HFFc6 (cell line): ENCODE measurements around the gene AKR1E2. TPM values are rescaled to one million over a fixed set of nuclear protein-coding genes. Genes with fewer than 3 reads are reported as not detected.

Experiments
- DNase-seq: peaks from one replicate; pipeline ENCODE4 v3.0.0-alpha.2; 2018
- H3K27ac Mint-ChIP-seq: 2 replicates; pipeline ENCODE4 v1.8.0; 2020; ENCODE audit warnings: mild to moderate bottlenecking, mixed read lengths
- H3K27me3 Mint-ChIP-seq: 2 replicates; pipeline ENCODE4 v1.8.0; 2021; ENCODE audit warnings: mild to moderate bottlenecking, moderate library complexity, mixed read lengths; ENCODE audit not compliant: insufficient read depth
- H3K36me3 Mint-ChIP-seq: 2 replicates; pipeline ENCODE4 v1.8.0; 2021; ENCODE audit warnings: low read depth, mixed read lengths
- H3K4me1 Mint-ChIP-seq: 2 replicates; pipeline ENCODE4 v1.8.0; 2020; ENCODE audit warnings: low read depth, mixed read lengths
- H3K4me3 Mint-ChIP-seq: 2 replicates; pipeline ENCODE4 v1.8.0; 2020; ENCODE audit warnings: mild to moderate bottlenecking, moderate library complexity, mixed read lengths
- H3K9me3 Mint-ChIP-seq: 2 replicates; pipeline ENCODE4 v1.8.0; 2020; ENCODE audit warnings: mild to moderate bottlenecking, mixed read lengths
- long read RNA-seq: library from polyadenylated mRNA; unstranded; transcript quantifications from one replicate; pipeline ENCODE4 v2.0.0, GENCODE V29; 2019
- total RNA-seq, 6 experiments: library from RNA; stranded (reverse); fragmentation: NEBNext Ultra II Directional; extraction: Animal tissue kit (Norgen Biotek cat#: 25700); gene quantifications; 2 replicates in 1 of 6; 3 replicates in 5 of 6; pipeline ENCODE4 v1.2.3, GENCODE V29; 2021
- TF ChIP-seq, protein P1 (sequence below): fragments of 200-600 bp; sonication (generic); IDR thresholded peaks from 2 replicates; pipeline ENCODE4 v1.5.0; 2021; ENCODE audit warnings: antibody characterized with exemption, mild to moderate bottlenecking

AKR1E2 gene
- total RNA-seq, result 1 to 10 TPM in 3 of 6 experiments, under 1 TPM in 2, not detected in 1; 0.59 to 1.5 (median 1.1) TPM
- long read RNA-seq, result 0 reads

DNA sequence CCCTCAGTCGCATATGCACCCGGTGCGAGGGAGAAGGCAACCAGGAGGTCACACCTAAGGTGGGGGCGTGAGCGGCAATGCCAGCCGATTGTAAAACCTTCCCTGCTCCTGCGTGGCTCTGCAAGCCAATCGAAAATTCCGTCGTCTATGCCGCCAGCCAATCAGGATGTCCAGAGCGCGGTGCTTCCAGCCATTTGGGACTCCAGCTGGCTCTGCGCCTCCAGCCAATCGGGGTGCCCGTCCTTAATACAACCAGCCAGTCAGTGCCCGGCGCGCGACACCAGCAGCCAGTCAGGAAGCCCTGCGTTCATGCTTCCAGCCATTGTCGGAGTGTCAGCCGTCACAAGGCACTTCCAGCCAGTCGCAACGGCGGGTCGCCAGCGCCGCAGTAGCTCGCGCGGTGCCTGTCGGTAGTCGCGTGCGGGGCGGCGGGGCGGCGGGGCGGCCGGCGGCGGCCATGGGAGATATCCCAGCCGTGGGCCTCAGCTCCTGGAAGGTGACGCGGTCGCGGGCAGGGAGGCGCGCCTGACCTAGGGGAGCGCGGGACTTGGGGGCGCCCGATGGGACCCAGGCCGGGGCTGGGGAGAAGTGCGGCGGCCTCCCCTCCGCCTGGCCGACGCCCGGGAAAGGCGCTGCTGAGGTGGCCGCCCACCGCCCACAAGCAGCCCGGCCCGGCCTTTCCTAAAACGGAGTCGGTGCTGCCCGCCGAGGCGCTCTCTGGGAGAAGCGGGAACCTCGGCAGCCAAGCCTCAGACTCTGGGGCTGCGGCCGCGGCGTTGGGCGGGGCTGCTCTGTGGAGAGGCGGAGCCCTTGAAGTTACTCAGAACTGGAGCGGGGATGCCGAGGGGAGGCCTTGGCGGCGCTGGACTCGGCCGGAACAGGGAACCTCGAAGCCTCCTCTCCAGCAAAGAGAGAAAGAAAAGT, at the start of gene AKR1E2:
Gene AKR1E2, plus strand, starts transcription at position 340 of the 924 bp plus-strand sequence. Its CDS starts 118 bp downstream, at position 458.
- peak within 1 kb of the TSS; percentile 84 for H3K4me3 Mint-ChIP-seq
- TF ChIP-seq, protein P1, sequence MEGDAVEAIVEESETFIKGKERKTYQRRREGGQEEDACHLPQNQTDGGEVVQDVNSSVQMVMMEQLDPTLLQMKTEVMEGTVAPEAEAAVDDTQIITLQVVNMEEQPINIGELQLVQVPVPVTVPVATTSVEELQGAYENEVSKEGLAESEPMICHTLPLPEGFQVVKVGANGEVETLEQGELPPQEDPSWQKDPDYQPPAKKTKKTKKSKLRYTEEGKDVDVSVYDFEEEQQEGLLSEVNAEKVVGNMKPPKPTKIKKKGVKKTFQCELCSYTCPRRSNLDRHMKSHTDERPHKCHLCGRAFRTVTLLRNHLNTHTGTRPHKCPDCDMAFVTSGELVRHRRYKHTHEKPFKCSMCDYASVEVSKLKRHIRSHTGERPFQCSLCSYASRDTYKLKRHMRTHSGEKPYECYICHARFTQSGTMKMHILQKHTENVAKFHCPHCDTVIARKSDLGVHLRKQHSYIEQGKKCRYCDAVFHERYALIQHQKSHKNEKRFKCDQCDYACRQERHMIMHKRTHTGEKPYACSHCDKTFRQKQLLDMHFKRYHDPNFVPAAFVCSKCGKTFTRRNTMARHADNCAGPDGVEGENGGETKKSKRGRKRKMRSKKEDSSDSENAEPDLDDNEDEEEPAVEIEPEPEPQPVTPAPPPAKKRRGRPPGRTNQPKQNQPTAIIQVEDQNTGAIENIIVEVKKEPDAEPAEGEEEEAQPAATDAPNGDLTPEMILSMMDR, result no peak
- peak; percentile 33 for DNase-seq
- peak within 1 kb of the TSS; percentile 79; the same call in 1 of the 2 replicates for H3K27ac Mint-ChIP-seq
- H3K27me3 Mint-ChIP-seq, result no peaks in the 10 kb centered on the region; the same call in 1 of the 2 replicates
- peaks cover 5% of the 10 kb centered on the region; the same call in 1 of the 2 replicates for H3K36me3 Mint-ChIP-seq
- peaks cover 5% of the 10 kb centered on the region; the same call in 1 of the 2 replicates for H3K9me3 Mint-ChIP-seq
- H3K4me1 Mint-ChIP-seq, result peaks cover 26% of the 10 kb centered on the region

GRCh38 chr10:4776234-4776638, 49.8 kb upstream of the AKR1E2 start:
- no peaks in the 10 kb centered on the region for H3K27me3 Mint-ChIP-seq
- DNase-seq, result no peak
- TF ChIP-seq, protein P1, result no peak
- H3K4me3 Mint-ChIP-seq, result peak overlapping the region; percentile 2; the same call in 1 of the 2 replicates
- peaks cover 13% of the 10 kb centered on the region; the same call in 1 of the 2 replicates for H3K36me3 Mint-ChIP-seq
- H3K4me1 Mint-ChIP-seq, result peaks cover 92% of the 10 kb centered on the region
- H3K9me3 Mint-ChIP-seq, result no peaks in the 10 kb centered on the region
- H3K27ac Mint-ChIP-seq, result peak overlapping the region; percentile 67

DNA sequence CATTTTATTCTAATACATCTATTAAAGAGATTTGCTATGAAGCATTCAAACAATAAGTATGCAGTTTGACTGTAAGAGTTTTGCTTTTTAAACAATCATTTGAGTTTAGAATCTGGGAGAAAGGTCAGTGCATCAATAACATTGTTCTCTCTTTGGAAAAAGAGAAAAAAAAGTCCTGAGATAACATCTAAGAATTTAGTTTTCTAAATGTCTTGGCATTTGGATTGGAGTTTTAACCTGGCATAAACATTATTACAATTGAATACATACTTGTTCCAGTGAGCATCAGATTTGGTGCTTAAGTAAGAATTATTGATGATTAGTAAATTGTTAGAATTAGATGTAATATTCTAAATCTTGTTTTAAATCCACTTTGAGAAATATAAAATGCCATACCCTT, 47.2 kb upstream of the AKR1E2 start:
- peaks cover 7% of the 10 kb centered on the region; the same call in 1 of the 2 replicates for H3K36me3 Mint-ChIP-seq
- TF ChIP-seq, protein P1, result no peak
- H3K4me3 Mint-ChIP-seq, result no peak overlapping the region
- peaks cover 73% of the 10 kb centered on the region for H3K4me1 Mint-ChIP-seq
- no peak for DNase-seq
- no peaks in the 10 kb centered on the region for H3K27me3 Mint-ChIP-seq
- no peaks in the 10 kb centered on the region for H3K9me3 Mint-ChIP-seq
- peak overlapping the region; percentile 34 for H3K27ac Mint-ChIP-seq

DNA sequence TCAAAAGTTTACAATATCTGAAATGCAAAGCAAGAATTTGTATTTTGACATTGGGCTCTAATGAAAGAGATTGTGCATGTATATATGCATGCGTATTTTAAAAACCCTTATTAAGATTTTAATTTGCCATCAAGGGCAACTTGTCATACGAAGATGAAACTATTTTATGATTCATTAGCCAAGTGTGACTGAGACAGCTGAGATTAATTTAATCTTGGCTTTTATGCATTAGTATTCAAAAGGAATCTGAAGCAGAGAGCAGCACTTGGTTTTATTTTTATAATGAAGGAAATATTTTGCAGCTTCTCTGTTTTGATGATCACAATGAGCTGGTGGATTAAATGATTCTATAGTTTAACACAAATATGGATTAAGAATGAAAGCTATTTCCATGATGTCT, 45.9 kb upstream of the AKR1E2 start:
- H3K4me3 Mint-ChIP-seq, result no peak overlapping the region
- peak overlapping the region; percentile 1; the same call in 1 of the 2 replicates for H3K27ac Mint-ChIP-seq
- H3K36me3 Mint-ChIP-seq, result peaks cover under 1% of the 10 kb centered on the region
- peaks cover 67% of the 10 kb centered on the region for H3K4me1 Mint-ChIP-seq
- no peaks in the 10 kb centered on the region for H3K27me3 Mint-ChIP-seq
- TF ChIP-seq, protein P1, result no peak
- H3K9me3 Mint-ChIP-seq, result no peaks in the 10 kb centered on the region
- no peak for DNase-seq

DNA sequence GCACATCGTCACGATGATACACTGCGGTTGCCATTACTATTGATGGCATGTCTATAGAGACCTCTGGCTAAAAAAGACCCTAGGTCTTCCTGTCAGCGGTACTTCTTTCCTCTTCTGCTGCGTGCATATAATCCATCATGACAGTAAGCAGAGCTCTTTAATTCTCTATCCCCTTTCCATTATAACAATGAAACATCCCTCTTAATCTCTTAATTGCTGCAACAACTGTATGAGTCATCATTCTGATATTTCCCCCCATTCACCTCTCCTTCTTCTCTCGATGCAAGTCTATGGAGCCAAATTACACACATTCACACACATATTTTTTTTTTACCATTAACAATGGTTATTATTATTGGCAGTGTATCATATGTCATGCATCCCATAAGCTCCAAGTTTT, 45.2 kb upstream of the AKR1E2 start:
- Mint-ChIP-seq H3K27ac (0 out of 2 replicates have a peak overlapping the region, but pooled peaks have one; percentile 1), H3K27me3 (no peaks in the 10 kb centered on the region), H3K9me3 (peaks cover under 1% of the 10 kb centered on the region; the same call in 1 of the 2 replicates), H3K36me3 (peaks cover 7% of the 10 kb centered on the region), H3K4me3 (peak overlapping the region; percentile 14), H3K4me1 (peaks cover 65% of the 10 kb centered on the region)
- TF ChIP-seq, protein P1, result no peak
- peak; percentile 28 for DNase-seq
